PFSK-1 (cell line): ENCODE results near the gene CYP27A1.

ENCODE experiments used
- FOXP2 ChIP-seq: optimal IDR thresholded peaks from 2 replicates; pipeline ENCODE3; 2011; ENCODE audit warnings: borderline replicate concordance, control low read depth, inconsistent platforms; ENCODE audit not compliant: insufficient read depth; ENCODE audit errors: extremely low read length, extremely low read depth
- POLR2AphosphoS5 ChIP-seq: IDR thresholded peaks from 2 replicates; pipeline ENCODE4 v1.6.1; 2012; ENCODE audit warnings: low read depth, mild to moderate bottlenecking, control low read depth, low read length, moderate library complexity
- REST ChIP-seq, 2 experiments: IDR thresholded peaks; 2 replicates each; pipeline versions ENCODE4 v1.6.1 to v1.8.0; 2011 to 2012; ENCODE audit warnings: low read depth in 2 of 2, low read length in 2 of 2, control low read depth in 1 of 2, inconsistent platforms in 1 of 2, mild to moderate bottlenecking in 1 of 2, moderate library complexity in 1 of 2; ENCODE audit not compliant: insufficient read depth in 1 of 2
- SIN3A ChIP-seq: IDR thresholded peaks from 2 replicates; pipeline ENCODE4 v1.6.1; 2012; ENCODE audit warnings: mild to moderate bottlenecking, low read length, moderate library complexity, borderline replicate concordance; ENCODE audit not compliant: insufficient read depth
- TAF1 ChIP-seq: IDR thresholded peaks from 2 replicates; pipeline ENCODE4 v1.6.1; 2012; ENCODE audit warnings: low read length, control low read depth, borderline replicate concordance; ENCODE audit not compliant: insufficient read depth

Gene CYP27A1

GRCh38 chr2:218852911-218853667, 71.1 kb downstream of the CYP27A1 start:
- TF ChIP-seq REST (IDR thresholded peaks at IDR 0.05; ENCODE audit: insufficient read depth in 1 of 2, low read depth in 2 of 2, low read length in 2 of 2): no peak
- no peak for TF ChIP-seq POLR2AphosphoS5
- TF ChIP-seq TAF1: no peak
- no peak for TF ChIP-seq FOXP2
- no peak for TF ChIP-seq SIN3A

- TF ChIP-seq POLR2AphosphoS5 (no peak), SIN3A (no peak), REST (IDR thresholded peaks at IDR 0.05; ENCODE audit: insufficient read depth in 1 of 2, low read depth in 2 of 2, low read length in 2 of 2) (no peak), FOXP2 (no peak), TAF1 (no peak)
These were observed 71.8 kb downstream of the CYP27A1 start for GRCh38 chr2:218853766-218854165.

- TF ChIP-seq POLR2AphosphoS5: no peak
- TF ChIP-seq FOXP2: no peak
- no peak for TF ChIP-seq REST (IDR thresholded peaks at IDR 0.05; ENCODE audit: insufficient read depth in 1 of 2, low read depth in 2 of 2, low read length in 2 of 2)
- TF ChIP-seq TAF1: no peak
- no peak for TF ChIP-seq SIN3A
These were observed 72.9 kb downstream of the CYP27A1 start for GRCh38 chr2:218854860-218855259.

- TF ChIP-seq FOXP2 (no peak), TAF1 (no peak), POLR2AphosphoS5 (no peak), REST (IDR thresholded peaks at IDR 0.05; ENCODE audit: insufficient read depth in 1 of 2, low read depth in 2 of 2, low read length in 2 of 2) (no peak), SIN3A (no peak)
These were observed 73.6 kb downstream of the CYP27A1 start for GRCh38 chr2:218855305-218856166.
